HEK293T (cell line): ENCODE measurements around the gene MOGAT1.

ENCODE experiments used
- ARNT ChIP-seq: fragments of 450-650 bp; IDR thresholded peaks from 2 replicates; pipeline ENCODE4 v1.6.1; 2017; ENCODE audit warnings: mild to moderate bottlenecking
- BHLHE40 ChIP-seq: fragments of 450-650 bp; IDR thresholded peaks from 2 replicates; pipeline ENCODE4 v1.6.1; 2016; ENCODE audit warnings: mild to moderate bottlenecking, moderate library complexity, borderline replicate concordance
- CTBP1 ChIP-seq: fragments of 450-650 bp; IDR thresholded peaks from 2 replicates; pipeline ENCODE4 v1.6.1; 2016; ENCODE audit warnings: borderline replicate concordance
- FOXA1 ChIP-seq: fragments of 450-650 bp; IDR thresholded peaks from 2 replicates; pipeline ENCODE4 v1.6.1; 2016; ENCODE audit warnings: mild to moderate bottlenecking
- FOXM1 ChIP-seq: fragments of 450-650 bp; IDR thresholded peaks from 2 replicates; pipeline ENCODE4 v1.6.1; 2017; ENCODE audit warnings: mild to moderate bottlenecking, borderline replicate concordance
- L3MBTL2 ChIP-seq: fragments of 450-650 bp; conservative IDR thresholded peaks from 2 replicates; pipeline ENCODE4 v1.6.1; 2016; ENCODE audit warnings: mild to moderate bottlenecking
- LEF1 ChIP-seq: fragments of 450-650 bp; IDR thresholded peaks from 2 replicates; pipeline ENCODE4 v1.6.1; 2017; ENCODE audit warnings: mild to moderate bottlenecking, borderline replicate concordance
- NFRKB ChIP-seq: fragments of 450-650 bp; IDR thresholded peaks from 2 replicates; pipeline ENCODE4 v1.6.1; 2016; ENCODE audit warnings: mild to moderate bottlenecking, moderate library complexity
- SP1 ChIP-seq: fragments of 450-650 bp; IDR thresholded peaks from 2 replicates; pipeline ENCODE4 v1.6.1; 2017
- SUZ12 ChIP-seq: fragments of 450-650 bp; IDR thresholded peaks from 2 replicates; pipeline ENCODE4 v1.6.1; 2016; ENCODE audit warnings: mild to moderate bottlenecking
- TARDBP ChIP-seq: fragments of 450-650 bp; IDR thresholded peaks from 2 replicates; pipeline ENCODE4 v1.6.1; 2016
- ZNF384 ChIP-seq: fragments of 450-650 bp; IDR thresholded peaks from 2 replicates; pipeline ENCODE4 v1.6.1; 2016
- TF ChIP-seq, protein P1 (sequence below): fragments of 450-650 bp; IDR thresholded peaks from 2 replicates; pipeline ENCODE4 v1.6.1; 2016

DNA sequence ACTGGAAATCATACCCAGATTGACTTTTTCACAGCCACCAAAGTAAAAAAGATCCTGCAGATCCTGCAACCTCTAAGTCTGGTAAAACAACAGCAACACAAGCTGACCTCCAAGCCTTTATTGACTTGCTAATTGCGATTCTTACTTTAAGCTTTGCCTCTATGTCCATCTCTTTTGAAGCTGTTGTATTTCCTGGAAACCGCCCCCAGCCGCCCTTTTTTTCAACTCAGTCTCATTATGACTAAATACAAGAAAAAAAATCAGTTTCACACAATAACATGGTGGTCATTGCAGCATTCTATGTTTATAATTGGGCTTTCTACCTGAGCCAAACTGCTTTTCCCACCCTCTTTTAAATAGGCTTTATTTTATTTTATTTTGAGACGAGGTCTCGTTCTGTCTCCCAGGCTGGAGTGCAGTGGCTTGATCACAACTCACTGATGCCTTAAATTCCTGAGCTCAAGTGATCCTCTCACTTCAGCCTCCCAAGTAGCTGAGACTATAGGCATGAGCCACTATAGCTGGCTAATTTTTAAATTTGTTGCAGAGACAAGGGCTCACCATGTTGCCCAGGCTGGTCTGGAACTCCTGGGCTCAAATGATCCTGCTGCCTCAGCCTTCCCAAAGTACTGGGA lies 76.2 kb downstream of the MOGAT1 start:
- TF ChIP-seq SP1 (no peak), BHLHE40 (no peak), SUZ12 (no peak), CTBP1 (no peak), FOXA1 (no peak), L3MBTL2 (no peak), ZNF384 (no peak), NFRKB (no peak), ARNT (no peak), FOXM1 (no peak), LEF1 (no peak), TARDBP (no peak)
- TF ChIP-seq, protein P1, sequence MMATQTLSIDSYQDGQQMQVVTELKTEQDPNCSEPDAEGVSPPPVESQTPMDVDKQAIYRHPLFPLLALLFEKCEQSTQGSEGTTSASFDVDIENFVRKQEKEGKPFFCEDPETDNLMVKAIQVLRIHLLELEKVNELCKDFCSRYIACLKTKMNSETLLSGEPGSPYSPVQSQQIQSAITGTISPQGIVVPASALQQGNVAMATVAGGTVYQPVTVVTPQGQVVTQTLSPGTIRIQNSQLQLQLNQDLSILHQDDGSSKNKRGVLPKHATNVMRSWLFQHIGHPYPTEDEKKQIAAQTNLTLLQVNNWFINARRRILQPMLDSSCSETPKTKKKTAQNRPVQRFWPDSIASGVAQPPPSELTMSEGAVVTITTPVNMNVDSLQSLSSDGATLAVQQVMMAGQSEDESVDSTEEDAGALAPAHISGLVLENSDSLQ, result no peak
